Duodenal mucosa (tissue), 2 donors: ENCODE measurements around the gene MAST4.

ENCODE experiments used
- H3K27ac ChIP-seq: one replicate; pipeline ENCODE4 v1.7.0; 2013; ENCODE audit warnings: low read depth, low read length
- H3K27me3 ChIP-seq, 2 donors: one replicate each; pipeline ENCODE4 v1.7.0; 2013; ENCODE audit warnings: low read length in 2 of 2, control low read depth in 1 of 2; ENCODE audit not compliant: insufficient read depth in 2 of 2, control insufficient read depth in 1 of 2
- H3K36me3 ChIP-seq, 2 donors: one replicate each; pipeline ENCODE4 v1.7.0; 2013; ENCODE audit warnings: low read length in 2 of 2, control low read depth in 1 of 2; ENCODE audit not compliant: insufficient read depth in 2 of 2, control insufficient read depth in 1 of 2
- H3K4me1 ChIP-seq, 2 donors: one replicate each; pipeline ENCODE4 v1.7.0; 2013; ENCODE audit warnings: low read length in 2 of 2, control low read depth in 1 of 2; ENCODE audit not compliant: insufficient read depth in 2 of 2, control insufficient read depth in 1 of 2
- H3K4me3 ChIP-seq, 2 donors: one replicate each; pipeline ENCODE4 v1.7.0; 2013; ENCODE audit warnings: low read length in 2 of 2, low read depth in 1 of 2
- H3K9ac ChIP-seq, 2 donors: one replicate each; pipeline ENCODE4 v1.7.0; 2013; ENCODE audit warnings: low read length in 2 of 2, low read depth in 1 of 2
- H3K9me3 ChIP-seq, 2 donors: one replicate each; pipeline ENCODE4 v1.7.0; 2013; ENCODE audit warnings: low read length in 2 of 2, control low read depth in 1 of 2; ENCODE audit not compliant: control insufficient read depth in 1 of 2

MAST4 gene

GRCh38 chr5:66987949-66988838 is 392.0 kb downstream of the MAST4 start:
- no peak overlapping the region for H3K9ac ChIP-seq
- peaks cover 0 to 16% of the 10 kb centered on the region in 2 donors for H3K4me1 ChIP-seq
- H3K27me3 ChIP-seq, result no peaks in the 10 kb centered on the region
- no peaks in the 10 kb centered on the region for H3K36me3 ChIP-seq
- H3K27ac ChIP-seq, result no peak overlapping the region
- no peak overlapping the region for H3K4me3 ChIP-seq
- no peaks in the 10 kb centered on the region for H3K9me3 ChIP-seq

DNA sequence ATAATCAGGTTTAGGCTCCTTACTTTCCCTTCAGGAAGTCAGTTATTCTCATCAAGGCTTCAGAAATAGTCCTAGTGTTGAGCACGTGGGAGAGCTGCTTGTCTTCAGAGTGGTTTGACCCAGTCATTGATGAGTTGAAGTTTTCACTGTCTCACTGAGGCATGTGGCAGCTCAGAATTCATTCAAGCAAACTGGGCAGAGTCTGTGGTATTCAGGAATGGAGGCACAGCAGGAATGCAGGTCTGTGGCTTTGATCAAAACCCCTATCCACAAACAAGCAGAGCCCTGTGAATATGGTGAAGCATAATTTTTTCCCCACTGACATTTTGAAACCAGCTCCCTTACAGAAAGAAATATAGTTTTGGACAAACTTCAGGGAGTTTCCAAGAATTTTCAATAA is 393.1 kb downstream of the MAST4 start:
- H3K27me3 ChIP-seq, result no peaks in the 10 kb centered on the region
- H3K9me3 ChIP-seq, result no peaks in the 10 kb centered on the region
- H3K27ac ChIP-seq, result no peak overlapping the region
- H3K9ac ChIP-seq, result no peak overlapping the region
- H3K4me1 ChIP-seq, result peaks cover 0 to 16% of the 10 kb centered on the region in 2 donors
- H3K36me3 ChIP-seq, result no peaks in the 10 kb centered on the region
- H3K4me3 ChIP-seq, result no peak overlapping the region

DNA sequence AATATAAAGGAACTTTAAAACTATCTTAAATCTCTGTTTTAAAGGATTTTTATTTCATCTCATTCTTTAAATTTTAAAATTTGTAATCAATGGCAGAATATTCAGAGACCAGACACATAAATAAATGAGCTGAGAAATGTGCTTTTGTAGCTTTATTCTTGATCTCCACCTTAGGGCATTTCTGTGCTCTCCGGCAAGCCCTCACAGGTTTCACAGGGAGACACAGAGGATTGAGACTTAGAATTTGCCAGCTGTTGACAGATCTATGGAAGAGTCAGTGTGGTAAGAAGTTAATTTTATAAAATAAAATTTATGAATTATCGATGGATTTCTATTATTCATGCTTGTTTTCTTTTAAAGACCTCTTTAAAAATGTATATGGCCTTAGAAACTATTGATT is 393.6 kb downstream of the MAST4 start:
- Histone ChIP-seq H3K27ac (no peak overlapping the region), H3K4me3 (no peak overlapping the region), H3K27me3 (no peaks in the 10 kb centered on the region)

GRCh38 chr5:66991746-66992145 is 395.6 kb downstream of the MAST4 start:
- Histone ChIP-seq H3K27me3 (no peaks in the 10 kb centered on the region), H3K4me3 (no peak overlapping the region), H3K9ac (no peak overlapping the region), H3K9me3 (no peaks in the 10 kb centered on the region), H3K36me3 (no peaks in the 10 kb centered on the region), H3K4me1 (no peaks in the 10 kb centered on the region), H3K27ac (no peak overlapping the region)

More for the DNA sequence above, 393.6 kb downstream of the MAST4 start:
- peaks cover 0 to 15% of the 10 kb centered on the region in 2 donors for H3K4me1 ChIP-seq
- H3K36me3 ChIP-seq, result no peaks in the 10 kb centered on the region
- H3K9me3 ChIP-seq, result no peaks in the 10 kb centered on the region
- no peak overlapping the region for H3K9ac ChIP-seq

DNA sequence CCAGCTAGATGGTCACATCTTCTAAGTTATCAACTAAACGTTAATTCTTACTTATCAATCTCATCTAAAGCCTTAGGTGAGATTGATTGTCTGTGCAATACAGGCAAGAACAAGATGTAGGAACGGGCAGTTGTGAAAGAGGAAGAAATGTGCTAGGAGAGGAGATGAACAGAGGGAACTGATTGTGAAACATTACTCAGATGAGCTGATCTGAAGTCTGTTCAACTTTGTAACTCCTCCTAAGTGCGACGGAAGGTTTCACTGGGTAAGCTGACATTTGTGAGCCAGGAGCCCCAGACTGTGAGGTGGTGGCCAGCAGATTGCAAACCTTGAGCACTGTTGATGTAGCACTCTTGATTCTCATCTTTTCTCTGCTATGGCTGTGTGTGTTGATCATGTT is 396.4 kb downstream of the MAST4 start:
- Histone ChIP-seq H3K27ac (no peak overlapping the region), H3K4me1 (no peaks in the 10 kb centered on the region), H3K9me3 (no peaks in the 10 kb centered on the region), H3K9ac (no peak overlapping the region), H3K4me3 (no peak overlapping the region), H3K36me3 (no peaks in the 10 kb centered on the region), H3K27me3 (no peaks in the 10 kb centered on the region)

- no peaks in the 10 kb centered on the region for H3K9me3 ChIP-seq
- H3K27ac ChIP-seq, result no peak overlapping the region
- no peak overlapping the region for H3K9ac ChIP-seq
- H3K4me1 ChIP-seq, result no peaks in the 10 kb centered on the region
- no peaks in the 10 kb centered on the region for H3K27me3 ChIP-seq
- H3K36me3 ChIP-seq, result no peaks in the 10 kb centered on the region
- no peak overlapping the region for H3K4me3 ChIP-seq
Measured at GRCh38 chr5:66993448-66993847, 397.3 kb downstream of the MAST4 start.

- no peak overlapping the region for H3K27ac ChIP-seq
- no peaks in the 10 kb centered on the region for H3K27me3 ChIP-seq
Measured at GRCh38 chr5:66993882-66994281, 397.7 kb downstream of the MAST4 start.

GRCh38 chr5:66994790-66995189 is 398.6 kb downstream of the MAST4 start:
- Histone ChIP-seq H3K27me3 (no peaks in the 10 kb centered on the region), H3K4me1 (no peaks in the 10 kb centered on the region), H3K27ac (no peak overlapping the region), H3K4me3 (no peak overlapping the region), H3K36me3 (no peaks in the 10 kb centered on the region), H3K9me3 (no peaks in the 10 kb centered on the region), H3K9ac (no peak overlapping the region)

More at GRCh38 chr5:66993882-66994281, 397.7 kb downstream of the MAST4 start:
- no peaks in the 10 kb centered on the region for H3K9me3 ChIP-seq
- H3K36me3 ChIP-seq, result no peaks in the 10 kb centered on the region
- no peak overlapping the region for H3K9ac ChIP-seq
- H3K4me1 ChIP-seq, result no peaks in the 10 kb centered on the region
- no peak overlapping the region for H3K4me3 ChIP-seq

- Histone ChIP-seq H3K9me3 (no peaks in the 10 kb centered on the region), H3K27ac (no peak overlapping the region), H3K36me3 (no peaks in the 10 kb centered on the region), H3K9ac (no peak overlapping the region), H3K4me1 (peaks cover 17 to 22% of the 10 kb centered on the region in 2 donors), H3K27me3 (no peaks in the 10 kb centered on the region), H3K4me3 (no peak overlapping the region)
Measured at GRCh38 chr5:67000794-67001475, 404.7 kb downstream of the MAST4 start.
